ENCODE measurements around the gene MPIG6B.

DNA sequence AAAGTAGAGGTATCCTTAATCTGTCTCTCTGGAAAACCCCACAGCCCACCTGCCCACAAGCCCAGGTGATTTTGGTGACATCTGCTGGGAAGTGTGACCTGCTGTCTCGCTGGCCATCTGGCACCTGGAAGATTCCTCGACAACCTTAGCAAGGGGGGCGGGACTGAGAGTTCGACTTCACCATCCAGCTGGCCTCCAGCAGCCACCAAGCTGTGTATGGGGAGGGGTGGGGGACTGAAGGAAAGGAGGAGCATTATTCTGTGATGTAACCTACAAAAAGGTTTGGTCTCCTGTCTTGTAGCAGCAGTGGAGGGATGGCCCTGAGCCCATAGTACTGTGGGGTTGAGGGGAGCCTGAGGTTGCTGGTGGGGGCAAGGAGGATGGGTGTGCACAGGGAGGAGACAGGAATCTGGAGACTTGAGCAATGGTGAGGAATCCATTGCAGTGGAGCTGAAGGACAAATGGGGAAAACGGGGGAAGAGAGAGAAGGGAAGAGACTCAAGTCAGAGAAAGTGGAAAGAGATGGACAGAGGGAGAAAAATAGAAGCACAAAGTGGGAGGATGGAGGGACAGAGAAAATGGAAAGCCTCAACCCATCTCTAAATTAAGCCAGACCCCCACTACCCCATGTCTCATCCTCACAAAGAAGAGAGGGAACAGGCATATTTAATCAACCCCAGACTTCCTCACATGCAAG lies 12.5 kb upstream of the MPIG6B start:
- no peak for TF ChIP-seq POLR2A (IDR thresholded peaks at IDR 0.05; ENCODE audit: low read depth, low read length)
- no peak for TF ChIP-seq POLR2AphosphoS5 (IDR thresholded peaks at IDR 0.05; ENCODE audit: low read depth, low read length)
- TF ChIP-seq TAF1 (IDR thresholded peaks at IDR 0.05; ENCODE audit: borderline replicate concordance, low read depth, low read length) = no peak

Measured in GM12892 (cell line).